GM23248 (cell line): ENCODE data around the gene ENAH.

Experiments
- EZH2 ChIP-seq: fragments of 200-600 bp; sonication (generic); IDR thresholded peaks from 2 replicates; pipeline ENCODE4 v1.6.1; 2018; ENCODE audit warnings: antibody characterized with exemption, mild to moderate bottlenecking; ENCODE audit not compliant: insufficient read depth, poor library complexity, severe bottlenecking
- EZH2phosphoT487 ChIP-seq: fragments of 200-600 bp; sonication (generic); IDR thresholded peaks from 2 replicates; pipeline ENCODE4 v1.6.1; 2018; ENCODE audit warnings: antibody characterized with exemption, moderate library complexity, mild to moderate bottlenecking, low read depth; ENCODE audit not compliant: insufficient read depth

GRCh38 chr1:225612287-225612686 is 40.6 kb downstream of the ENAH start:
- TF ChIP-seq EZH2: no peak
- TF ChIP-seq EZH2phosphoT487: no peak
